HepG2 (cell line): ENCODE results near the gene STH. TPM values are rescaled to one million over a fixed set of nuclear protein-coding genes. Genes with fewer than 3 reads are reported as not detected.

Experiments
- SRSF1 ChIP-seq: fragments of 200-400 bp; formaldehyde crosslinking; optimal IDR thresholded peaks from 2 replicates; pipeline ENCODE3; 2017; ENCODE audit warnings: mild to moderate bottlenecking, low read depth, low read length, moderate library complexity
- ZNF142 ChIP-seq: sonication (generic); formaldehyde crosslinking; IDR thresholded peaks from 2 replicates; pipeline ENCODE4 v1.4.0; 2020; ENCODE audit warnings: missing genetic modification reagents
- ZNF546 ChIP-seq: sonication (generic); formaldehyde crosslinking; conservative IDR thresholded peaks from 2 replicates; pipeline ENCODE4 v1.8.1; 2023; ENCODE audit warnings: mild to moderate bottlenecking, missing genetic modification reagents
- ZNF563 ChIP-seq: sonication (generic); formaldehyde crosslinking; IDR thresholded peaks from 2 replicates; pipeline ENCODE4 v1.8.0; 2022; ENCODE audit warnings: mild to moderate bottlenecking, moderate library complexity, missing genetic modification reagents
- polyA plus RNA-seq, 8 experiments: library from polyadenylated mRNA; depleted of rRNA in 3 of 8; stranded (reverse) in 7 of 8; unstranded in 1 of 8; fragments of >200 nt; fragmentation: Illumina TruSeq in 4 of 8; extraction: Trizol in 4 of 8; gene quantifications; 2 replicates each; pipeline versions ENCODE4 v1.2.1 to v1.2.3, GENCODE V29; 2011 to 2016; ENCODE audit warnings: low read depth in 4 of 8, missing spikeins in 1 of 8, mixed read lengths in 1 of 8; ENCODE audit not compliant: insufficient read depth in 1 of 8
- total RNA-seq, 5 experiments: library from RNA; depleted of rRNA; stranded (reverse); fragments of >200 nt; fragmentation: Illumina TruSeq; extraction: Trizol; gene quantifications; 2 replicates each; pipeline ENCODE4 v1.2.3, GENCODE V29; 2016; ENCODE audit warnings: low read depth in 1 of 5
- TF ChIP-seq, protein P1 (sequence below): sonication (generic); formaldehyde crosslinking; IDR thresholded peaks from 2 replicates; pipeline ENCODE4 v1.4.0; 2020; ENCODE audit warnings: missing genetic modification reagents
- TF ChIP-seq, protein P2 (sequence below): sonication (generic); formaldehyde crosslinking; IDR thresholded peaks from 2 replicates; pipeline ENCODE4 v1.5.0; 2020; ENCODE audit warnings: mild to moderate bottlenecking, missing genetic modification reagents, borderline replicate concordance
- TF ChIP-seq, protein P3 (sequence below): sonication (generic); formaldehyde crosslinking; IDR thresholded peaks from 2 replicates; pipeline ENCODE4 v1.9.0; 2021; ENCODE audit warnings: missing genetic modification reagents, borderline replicate concordance
- TF ChIP-seq, protein P4 (sequence below): sonication (generic); formaldehyde crosslinking; IDR thresholded peaks from 2 replicates; pipeline ENCODE4 v1.4.0; 2020; ENCODE audit warnings: missing genetic modification reagents

The STH gene
- total and polyA plus RNA-seq, 2 of the 13 experiments (the other 11 are each of a cell fraction or from before 2014, with no cell fraction given) = not detected

GRCh38 chr17:46011711-46012505 is 12.9 kb downstream of the STH start (continued):
- TF ChIP-seq ZNF546 (CRISPR knock-in tag) (no peak), SRSF1 (no peak), ZNF563 (CRISPR knock-in tag) (0 out of 2 replicates have a peak, but pooled peaks have one; percentile 15), ZNF142 (CRISPR knock-in tag) (no peak)
- TF ChIP-seq, protein P1, sequence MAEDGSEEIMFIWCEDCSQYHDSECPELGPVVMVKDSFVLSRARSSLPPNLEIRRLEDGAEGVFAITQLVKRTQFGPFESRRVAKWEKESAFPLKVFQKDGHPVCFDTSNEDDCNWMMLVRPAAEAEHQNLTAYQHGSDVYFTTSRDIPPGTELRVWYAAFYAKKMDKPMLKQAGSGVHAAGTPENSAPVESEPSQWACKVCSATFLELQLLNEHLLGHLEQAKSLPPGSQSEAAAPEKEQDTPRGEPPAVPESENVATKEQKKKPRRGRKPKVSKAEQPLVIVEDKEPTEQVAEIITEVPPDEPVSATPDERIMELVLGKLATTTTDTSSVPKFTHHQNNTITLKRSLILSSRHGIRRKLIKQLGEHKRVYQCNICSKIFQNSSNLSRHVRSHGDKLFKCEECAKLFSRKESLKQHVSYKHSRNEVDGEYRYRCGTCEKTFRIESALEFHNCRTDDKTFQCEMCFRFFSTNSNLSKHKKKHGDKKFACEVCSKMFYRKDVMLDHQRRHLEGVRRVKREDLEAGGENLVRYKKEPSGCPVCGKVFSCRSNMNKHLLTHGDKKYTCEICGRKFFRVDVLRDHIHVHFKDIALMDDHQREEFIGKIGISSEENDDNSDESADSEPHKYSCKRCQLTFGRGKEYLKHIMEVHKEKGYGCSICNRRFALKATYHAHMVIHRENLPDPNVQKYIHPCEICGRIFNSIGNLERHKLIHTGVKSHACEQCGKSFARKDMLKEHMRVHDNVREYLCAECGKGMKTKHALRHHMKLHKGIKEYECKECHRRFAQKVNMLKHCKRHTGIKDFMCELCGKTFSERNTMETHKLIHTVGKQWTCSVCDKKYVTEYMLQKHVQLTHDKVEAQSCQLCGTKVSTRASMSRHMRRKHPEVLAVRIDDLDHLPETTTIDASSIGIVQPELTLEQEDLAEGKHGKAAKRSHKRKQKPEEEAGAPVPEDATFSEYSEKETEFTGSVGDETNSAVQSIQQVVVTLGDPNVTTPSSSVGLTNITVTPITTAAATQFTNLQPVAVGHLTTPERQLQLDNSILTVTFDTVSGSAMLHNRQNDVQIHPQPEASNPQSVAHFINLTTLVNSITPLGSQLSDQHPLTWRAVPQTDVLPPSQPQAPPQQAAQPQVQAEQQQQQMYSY = no peak
- TF ChIP-seq, protein P2, sequence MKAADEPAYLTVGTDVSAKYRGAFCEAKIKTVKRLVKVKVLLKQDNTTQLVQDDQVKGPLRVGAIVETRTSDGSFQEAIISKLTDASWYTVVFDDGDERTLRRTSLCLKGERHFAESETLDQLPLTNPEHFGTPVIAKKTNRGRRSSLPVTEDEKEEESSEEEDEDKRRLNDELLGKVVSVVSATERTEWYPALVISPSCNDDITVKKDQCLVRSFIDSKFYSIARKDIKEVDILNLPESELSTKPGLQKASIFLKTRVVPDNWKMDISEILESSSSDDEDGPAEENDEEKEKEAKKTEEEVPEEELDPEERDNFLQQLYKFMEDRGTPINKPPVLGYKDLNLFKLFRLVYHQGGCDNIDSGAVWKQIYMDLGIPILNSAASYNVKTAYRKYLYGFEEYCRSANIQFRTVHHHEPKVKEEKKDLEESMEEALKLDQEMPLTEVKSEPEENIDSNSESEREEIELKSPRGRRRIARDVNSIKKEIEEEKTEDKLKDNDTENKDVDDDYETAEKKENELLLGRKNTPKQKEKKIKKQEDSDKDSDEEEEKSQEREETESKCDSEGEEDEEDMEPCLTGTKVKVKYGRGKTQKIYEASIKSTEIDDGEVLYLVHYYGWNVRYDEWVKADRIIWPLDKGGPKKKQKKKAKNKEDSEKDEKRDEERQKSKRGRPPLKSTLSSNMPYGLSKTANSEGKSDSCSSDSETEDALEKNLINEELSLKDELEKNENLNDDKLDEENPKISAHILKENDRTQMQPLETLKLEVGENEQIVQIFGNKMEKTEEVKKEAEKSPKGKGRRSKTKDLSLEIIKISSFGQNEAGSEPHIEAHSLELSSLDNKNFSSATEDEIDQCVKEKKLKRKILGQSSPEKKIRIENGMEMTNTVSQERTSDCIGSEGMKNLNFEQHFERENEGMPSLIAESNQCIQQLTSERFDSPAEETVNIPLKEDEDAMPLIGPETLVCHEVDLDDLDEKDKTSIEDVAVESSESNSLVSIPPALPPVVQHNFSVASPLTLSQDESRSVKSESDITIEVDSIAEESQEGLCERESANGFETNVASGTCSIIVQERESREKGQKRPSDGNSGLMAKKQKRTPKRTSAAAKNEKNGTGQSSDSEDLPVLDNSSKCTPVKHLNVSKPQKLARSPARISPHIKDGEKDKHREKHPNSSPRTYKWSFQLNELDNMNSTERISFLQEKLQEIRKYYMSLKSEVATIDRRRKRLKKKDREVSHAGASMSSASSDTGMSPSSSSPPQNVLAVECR = peak; percentile 42; the same call in 1 of the 2 replicates
- TF ChIP-seq, protein P3, sequence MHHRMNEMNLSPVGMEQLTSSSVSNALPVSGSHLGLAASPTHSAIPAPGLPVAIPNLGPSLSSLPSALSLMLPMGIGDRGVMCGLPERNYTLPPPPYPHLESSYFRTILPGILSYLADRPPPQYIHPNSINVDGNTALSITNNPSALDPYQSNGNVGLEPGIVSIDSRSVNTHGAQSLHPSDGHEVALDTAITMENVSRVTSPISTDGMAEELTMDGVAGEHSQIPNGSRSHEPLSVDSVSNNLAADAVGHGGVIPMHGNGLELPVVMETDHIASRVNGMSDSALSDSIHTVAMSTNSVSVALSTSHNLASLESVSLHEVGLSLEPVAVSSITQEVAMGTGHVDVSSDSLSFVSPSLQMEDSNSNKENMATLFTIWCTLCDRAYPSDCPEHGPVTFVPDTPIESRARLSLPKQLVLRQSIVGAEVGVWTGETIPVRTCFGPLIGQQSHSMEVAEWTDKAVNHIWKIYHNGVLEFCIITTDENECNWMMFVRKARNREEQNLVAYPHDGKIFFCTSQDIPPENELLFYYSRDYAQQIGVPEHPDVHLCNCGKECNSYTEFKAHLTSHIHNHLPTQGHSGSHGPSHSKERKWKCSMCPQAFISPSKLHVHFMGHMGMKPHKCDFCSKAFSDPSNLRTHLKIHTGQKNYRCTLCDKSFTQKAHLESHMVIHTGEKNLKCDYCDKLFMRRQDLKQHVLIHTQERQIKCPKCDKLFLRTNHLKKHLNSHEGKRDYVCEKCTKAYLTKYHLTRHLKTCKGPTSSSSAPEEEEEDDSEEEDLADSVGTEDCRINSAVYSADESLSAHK (CRISPR knock-in tag) = no peak
- TF ChIP-seq, protein P4, sequence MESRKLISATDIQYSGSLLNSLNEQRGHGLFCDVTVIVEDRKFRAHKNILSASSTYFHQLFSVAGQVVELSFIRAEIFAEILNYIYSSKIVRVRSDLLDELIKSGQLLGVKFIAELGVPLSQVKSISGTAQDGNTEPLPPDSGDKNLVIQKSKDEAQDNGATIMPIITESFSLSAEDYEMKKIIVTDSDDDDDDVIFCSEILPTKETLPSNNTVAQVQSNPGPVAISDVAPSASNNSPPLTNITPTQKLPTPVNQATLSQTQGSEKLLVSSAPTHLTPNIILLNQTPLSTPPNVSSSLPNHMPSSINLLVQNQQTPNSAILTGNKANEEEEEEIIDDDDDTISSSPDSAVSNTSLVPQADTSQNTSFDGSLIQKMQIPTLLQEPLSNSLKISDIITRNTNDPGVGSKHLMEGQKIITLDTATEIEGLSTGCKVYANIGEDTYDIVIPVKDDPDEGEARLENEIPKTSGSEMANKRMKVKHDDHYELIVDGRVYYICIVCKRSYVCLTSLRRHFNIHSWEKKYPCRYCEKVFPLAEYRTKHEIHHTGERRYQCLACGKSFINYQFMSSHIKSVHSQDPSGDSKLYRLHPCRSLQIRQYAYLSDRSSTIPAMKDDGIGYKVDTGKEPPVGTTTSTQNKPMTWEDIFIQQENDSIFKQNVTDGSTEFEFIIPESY = peak; percentile 79
